GM12891 (cell line): ENCODE measurements around the gene KCNG2.

ENCODE experiments used
- DNase-seq: peaks from one replicate; pipeline ENCODE4 v3.0.0; 2011; ENCODE audit warnings: low spot score; ENCODE audit not compliant: insufficient read length
- FAIRE-seq: peaks from 2 replicates; lab custom pipeline; 2011; peaks lifted over from hg19 to GRCh38; lab: Jason Lieb, UNC
- PAX5 ChIP-seq: IDR thresholded peaks from 2 replicates; pipeline ENCODE4 v1.6.1; 2011; ENCODE audit warnings: low read length, moderate library complexity, mild to moderate bottlenecking; ENCODE audit not compliant: insufficient read depth, severe bottlenecking
- POLR2A ChIP-seq: IDR thresholded peaks from 2 replicates; pipeline ENCODE4 v1.6.1; 2011; ENCODE audit warnings: low read depth, low read length, control low read depth
- POLR2AphosphoS5 ChIP-seq: IDR thresholded peaks from 2 replicates; pipeline ENCODE4 v1.6.1; 2011; ENCODE audit warnings: low read depth, low read length, control low read depth
- POU2F2 ChIP-seq: IDR thresholded peaks from 2 replicates; pipeline ENCODE4 v1.6.1; 2011; ENCODE audit warnings: low read depth, mild to moderate bottlenecking, control low read depth, low read length, moderate library complexity
- SPI1 ChIP-seq: IDR thresholded peaks from 2 replicates; pipeline ENCODE4 v1.6.1; 2011; ENCODE audit warnings: low read depth, low read length, control low read depth
- TAF1 ChIP-seq: IDR thresholded peaks from 2 replicates; pipeline ENCODE4 v1.6.1; 2011; ENCODE audit warnings: low read depth, low read length, control low read depth

The KCNG2 gene

GRCh38 chr18:79910563-79911343, 113.0 kb downstream of the KCNG2 start:
- TF ChIP-seq PAX5 (no peak), POU2F2 (no peak), TAF1 (no peak), SPI1 (no peak), POLR2A (no peak), POLR2AphosphoS5 (no peak)
- FAIRE-seq (no peak), DNase-seq (no peak)

- TF ChIP-seq SPI1 (no peak), POLR2A (no peak), PAX5 (no peak), POU2F2 (no peak), POLR2AphosphoS5 (no peak), TAF1 (no peak)
- DNase-seq (no peak), FAIRE-seq (no peak)
Measured at GRCh38 chr18:79911344-79912270, 113.9 kb downstream of the KCNG2 start.

- TF ChIP-seq PAX5 = no peak
- no peak for TF ChIP-seq TAF1
- TF ChIP-seq SPI1 = no peak
- TF ChIP-seq POLR2AphosphoS5 = no peak
- TF ChIP-seq POLR2A = no peak
- no peak for TF ChIP-seq POU2F2
- no peak for DNase-seq
- peak; percentile 13 for FAIRE-seq
Measured at GRCh38 chr18:79912409-79912991, 114.8 kb downstream of the KCNG2 start.

- TF ChIP-seq POLR2AphosphoS5 = no peak
- no peak for TF ChIP-seq TAF1
- TF ChIP-seq PAX5 = no peak
- TF ChIP-seq POLR2A = no peak
- TF ChIP-seq POU2F2 = no peak
- TF ChIP-seq SPI1 = no peak
- DNase-seq (no peak), FAIRE-seq (no peak)
Measured at GRCh38 chr18:79912994-79913831, 115.5 kb downstream of the KCNG2 start.

GRCh38 chr18:79914614-79915160, 116.9 kb downstream of the KCNG2 start:
- DNase-seq (no peak), FAIRE-seq (no peak)
- TF ChIP-seq POLR2AphosphoS5 = no peak
- TF ChIP-seq POU2F2 = no peak
- no peak for TF ChIP-seq SPI1
- no peak for TF ChIP-seq PAX5
- no peak for TF ChIP-seq TAF1

- TF ChIP-seq POU2F2 = no peak
- no peak for TF ChIP-seq TAF1
- TF ChIP-seq PAX5 = no peak
- TF ChIP-seq POLR2A = no peak
- TF ChIP-seq SPI1 = no peak
- TF ChIP-seq POLR2AphosphoS5 = no peak
- FAIRE-seq (no peak), DNase-seq (no peak)
Measured at GRCh38 chr18:79915161-79916127, 117.7 kb downstream of the KCNG2 start.

GRCh38 chr18:79916128-79916494, 118.4 kb downstream of the KCNG2 start:
- TF ChIP-seq POLR2AphosphoS5 (no peak), SPI1 (no peak), POU2F2 (no peak), POLR2A (no peak), TAF1 (no peak), PAX5 (no peak)
- no peak for FAIRE-seq
- no peak for DNase-seq
